ENCODE data around the gene OSTF1. TPM values are rescaled to one million over a fixed set of nuclear protein-coding genes. Genes with fewer than 3 reads are reported as not detected.
A peak's percentile ranks its signal among the peaks of the same experiment; 100 is the strongest.

The OSTF1 gene
- total RNA-seq = 86.8 and 87.5 TPM in 2 replicates

DNA sequence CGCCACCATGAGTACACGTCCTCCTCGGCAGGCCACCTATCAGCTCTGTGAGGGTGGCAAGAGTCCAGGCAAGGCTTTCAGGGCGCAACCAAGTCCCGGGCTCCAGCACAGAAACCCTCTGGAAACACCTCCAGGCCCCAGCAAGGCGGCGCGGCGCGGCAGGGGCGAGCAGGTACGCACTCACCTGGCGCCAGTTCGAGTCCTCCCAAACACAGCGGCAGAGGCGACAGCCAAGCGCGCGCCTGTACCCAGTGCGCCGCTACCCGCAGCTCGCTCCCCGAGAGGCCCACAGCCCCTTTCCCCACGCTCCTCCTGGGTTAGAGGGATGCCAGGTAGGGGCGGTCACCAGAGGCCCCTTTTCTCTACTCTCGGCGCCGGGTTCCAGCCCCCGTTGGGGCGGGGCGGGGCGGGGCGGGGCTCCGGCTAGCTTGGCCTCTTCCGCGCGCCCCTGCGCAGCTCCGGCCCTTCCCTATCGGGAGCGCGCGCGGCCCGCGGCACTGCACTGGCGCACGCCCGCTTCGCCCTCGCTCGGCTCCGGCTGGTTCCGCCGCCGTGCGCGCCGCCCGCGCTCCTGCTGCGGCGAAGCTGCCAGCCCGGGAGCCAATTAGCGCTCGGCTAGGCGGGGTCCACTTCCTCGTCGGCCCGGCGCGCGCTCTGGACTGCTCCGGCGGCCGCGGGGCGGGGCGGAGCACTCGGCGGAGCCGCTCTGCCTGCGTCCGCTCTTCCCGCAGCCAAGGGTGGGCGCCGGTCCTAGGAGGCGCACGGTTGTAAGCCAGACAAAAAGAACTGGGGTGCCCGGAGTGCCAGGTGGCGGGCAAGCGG, at the start of gene OSTF1, which contains the start of gene NMRK1:
OSTF1 (plus strand) TSS at position 691 of the 822 bp plus-strand sequence. CDS start 179 bp downstream, outside the sequence.
NMRK1 (minus strand) TSS at position 332 of the 822 bp plus-strand sequence. CDS start 5,040 bp downstream, outside the sequence.
- H3K27me3 Mint-ChIP-seq (ENCODE audit: low read depth) = no peaks in the 10 kb centered on the region
- peaks cover 60% of the 10 kb centered on the region for H3K4me1 Mint-ChIP-seq (ENCODE audit: low read depth)
- H3K4me3 Mint-ChIP-seq (ENCODE audit: low read depth) = peak within 1 kb of the TSS; percentile 97
- no peaks in the 10 kb centered on the region for H3K9me3 Mint-ChIP-seq
- intact Hi-C loops (cut with micrococcal nuclease) = loop anchor here (1.0 to 2.0 kb wide), 4 partner anchors 60 to 136 kb away; partner anchors contain the start of genes C9orf40 and CARNMT1
- peaks cover 28% of the 10 kb centered on the region for H3K36me3 Mint-ChIP-seq (ENCODE audit: low read depth)
- peak; percentile 93 for DNase-seq (ENCODE audit: low spot score)
- H3K27ac Mint-ChIP-seq = peak within 1 kb of the TSS; percentile 94

DNA sequence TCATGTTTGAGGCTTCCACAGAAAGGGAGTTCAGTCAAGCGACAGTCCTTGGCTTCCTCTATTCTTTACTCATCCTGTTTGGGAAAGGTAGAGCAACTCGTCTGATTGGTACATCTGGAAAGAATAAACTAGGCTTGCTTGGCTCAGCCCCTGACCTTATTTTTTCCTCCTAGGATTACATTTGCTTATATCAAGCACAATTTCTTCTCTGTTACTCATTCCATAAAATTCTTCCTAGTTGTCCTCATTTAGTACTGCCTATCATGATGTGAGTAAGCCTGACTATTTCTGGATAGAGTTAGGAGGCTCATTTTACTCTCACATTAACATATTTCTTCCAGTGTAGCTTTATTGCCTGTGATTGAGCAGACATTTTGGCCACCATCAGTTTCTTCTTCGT, 49.3 kb upstream of the OSTF1 start:
- H3K27ac Mint-ChIP-seq = no peak overlapping the region

GRCh38 chr9:75039801-75040200, 48.5 kb upstream of the OSTF1 start:
- Mint-ChIP-seq H3K27ac (no peak overlapping the region), H3K4me3 (ENCODE audit: low read depth) (no peak overlapping the region), H3K36me3 (ENCODE audit: low read depth) (no peaks in the 10 kb centered on the region), H3K4me1 (ENCODE audit: low read depth) (no peaks in the 10 kb centered on the region), H3K9me3 (no peaks in the 10 kb centered on the region), H3K27me3 (ENCODE audit: low read depth) (peaks cover 7% of the 10 kb centered on the region)
- intact Hi-C loops (cut with micrococcal nuclease) = no loop called here
- no peak for DNase-seq (ENCODE audit: low spot score)

More for the DNA sequence above, 49.3 kb upstream of the OSTF1 start:
- DNase-seq (ENCODE audit: low spot score) = no peak
- intact Hi-C loops (cut with micrococcal nuclease) = no loop called here
- no peaks in the 10 kb centered on the region for H3K4me1 Mint-ChIP-seq (ENCODE audit: low read depth)
- H3K9me3 Mint-ChIP-seq = no peaks in the 10 kb centered on the region
- no peaks in the 10 kb centered on the region for H3K36me3 Mint-ChIP-seq (ENCODE audit: low read depth)
- no peak overlapping the region for H3K4me3 Mint-ChIP-seq (ENCODE audit: low read depth)
- peaks cover 7% of the 10 kb centered on the region for H3K27me3 Mint-ChIP-seq (ENCODE audit: low read depth)

DNA sequence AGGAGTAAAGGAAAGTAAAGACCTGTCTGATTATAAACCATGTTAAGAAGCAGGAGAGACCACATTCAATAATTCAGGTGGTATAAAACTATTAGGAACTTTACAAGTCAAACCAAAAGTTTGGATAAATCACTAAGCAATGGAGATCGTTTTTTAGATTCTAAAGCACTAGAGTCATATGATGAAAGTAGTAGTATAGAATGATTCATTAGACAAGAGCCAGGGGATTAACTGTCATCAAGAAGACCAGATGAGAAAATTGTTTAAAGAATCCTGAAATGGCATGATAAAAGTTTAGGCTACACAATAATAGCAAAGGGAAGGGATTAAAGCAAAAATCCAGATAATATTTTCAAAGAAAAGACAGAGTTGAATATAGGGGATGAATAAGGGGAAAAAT, 47.3 kb upstream of the OSTF1 start:
- Mint-ChIP-seq H3K4me1 (ENCODE audit: low read depth) (no peaks in the 10 kb centered on the region), H3K36me3 (ENCODE audit: low read depth) (no peaks in the 10 kb centered on the region), H3K27me3 (ENCODE audit: low read depth) (peaks cover 12% of the 10 kb centered on the region), H3K27ac (no peak overlapping the region), H3K4me3 (ENCODE audit: low read depth) (no peak overlapping the region), H3K9me3 (no peaks in the 10 kb centered on the region)
- intact Hi-C loops (cut with micrococcal nuclease) = no loop called here
- no peak for DNase-seq (ENCODE audit: low spot score)

DNA sequence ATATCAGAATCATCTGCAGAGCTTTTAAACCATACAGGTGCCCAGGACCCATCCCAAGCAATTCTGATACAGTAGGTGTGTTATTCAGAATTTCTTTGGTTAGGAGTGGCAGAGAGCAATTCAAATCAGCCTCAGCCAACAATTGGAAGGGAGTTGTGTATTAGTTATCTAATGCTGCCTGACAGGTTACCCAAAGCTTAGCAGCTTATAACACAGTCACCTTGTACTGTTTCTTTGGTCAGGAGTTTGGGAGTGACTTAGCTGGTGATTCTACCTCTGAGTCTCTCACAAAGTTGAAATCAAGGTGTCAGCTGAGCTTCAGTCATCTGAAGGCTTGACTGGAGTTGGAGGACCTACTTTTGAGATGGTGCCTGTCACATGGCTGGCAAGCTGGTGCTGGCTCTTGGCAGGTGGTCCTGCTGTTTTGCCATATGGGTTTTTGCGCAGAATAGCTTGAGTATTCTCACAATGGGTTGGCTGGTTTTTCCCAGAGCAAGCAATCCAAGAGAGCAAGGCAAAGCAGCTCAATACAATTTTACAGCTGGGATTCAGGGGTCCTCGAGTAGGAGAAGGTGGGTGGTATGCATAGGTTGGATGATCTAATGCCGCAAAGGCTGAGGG, 41.5 kb upstream of the OSTF1 start:
- intact Hi-C loops (cut with micrococcal nuclease) = no loop called here
- H3K27me3 Mint-ChIP-seq (ENCODE audit: low read depth) = peaks cover 12% of the 10 kb centered on the region
- no peaks in the 10 kb centered on the region for H3K36me3 Mint-ChIP-seq (ENCODE audit: low read depth)
- H3K4me1 Mint-ChIP-seq (ENCODE audit: low read depth) = no peaks in the 10 kb centered on the region
- H3K27ac Mint-ChIP-seq = no peak overlapping the region
- no peak overlapping the region for H3K4me3 Mint-ChIP-seq (ENCODE audit: low read depth)
- DNase-seq (ENCODE audit: low spot score) = no peak
- no peaks in the 10 kb centered on the region for H3K9me3 Mint-ChIP-seq

- H3K4me1 Mint-ChIP-seq (ENCODE audit: low read depth) = no peaks in the 10 kb centered on the region
- peaks cover 12% of the 10 kb centered on the region for H3K27me3 Mint-ChIP-seq (ENCODE audit: low read depth)
- no peak for DNase-seq (ENCODE audit: low spot score)
- intact Hi-C loops (cut with micrococcal nuclease) = no loop called here
- H3K27ac Mint-ChIP-seq = no peak overlapping the region
- H3K4me3 Mint-ChIP-seq (ENCODE audit: low read depth) = no peak overlapping the region
- H3K9me3 Mint-ChIP-seq = no peaks in the 10 kb centered on the region
- H3K36me3 Mint-ChIP-seq (ENCODE audit: low read depth) = no peaks in the 10 kb centered on the region
These were observed 40.8 kb upstream of the OSTF1 start for GRCh38 chr9:75047506-75047905.

DNA sequence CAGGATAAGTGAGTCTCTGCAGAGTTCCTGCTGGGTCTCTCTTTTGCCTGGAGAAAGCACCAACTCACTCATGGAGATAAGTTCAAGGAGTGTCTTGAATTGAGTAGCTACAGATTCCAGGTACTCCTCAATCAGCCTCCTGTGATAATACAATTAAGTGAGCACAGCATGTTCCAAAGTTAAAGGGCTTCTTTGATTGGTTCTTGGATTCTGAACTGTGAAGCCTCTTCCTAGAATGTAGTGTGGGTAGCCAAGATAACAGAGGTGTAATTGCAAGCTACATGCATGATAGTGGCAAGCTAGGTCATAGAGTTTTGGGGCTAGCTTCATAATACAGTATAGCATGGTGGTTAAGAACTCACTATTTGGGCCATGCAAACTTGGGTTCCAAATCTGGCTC, 37.0 kb upstream of the OSTF1 start:
- intact Hi-C loops (cut with micrococcal nuclease) = no loop called here
- DNase-seq (ENCODE audit: low spot score) = no peak

DNA sequence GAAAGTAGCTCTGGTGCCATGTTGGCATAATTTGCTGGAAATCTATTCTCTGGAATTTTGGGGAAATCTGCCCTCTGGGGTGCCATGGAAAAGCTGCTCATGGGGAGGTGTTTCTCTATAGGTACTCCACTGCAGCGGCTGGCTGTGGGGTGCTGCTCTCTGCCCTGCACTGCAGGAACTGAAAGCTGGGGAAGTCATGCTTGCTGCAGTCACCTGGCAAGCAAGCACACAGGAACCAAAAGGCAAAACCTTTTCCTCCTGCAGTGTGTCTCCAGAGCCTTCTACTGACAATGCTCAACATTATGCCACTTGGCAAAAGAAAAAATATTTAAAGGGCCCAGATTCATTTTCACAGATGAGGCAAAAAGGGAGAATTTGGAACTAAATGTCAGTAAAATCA, 34.4 kb upstream of the OSTF1 start:
- DNase-seq (ENCODE audit: low spot score) = no peak
- no peak overlapping the region for H3K27ac Mint-ChIP-seq
- intact Hi-C loops (cut with micrococcal nuclease) = no loop called here

More for the DNA sequence above, 37.0 kb upstream of the OSTF1 start:
- H3K4me3 Mint-ChIP-seq (ENCODE audit: low read depth) = no peak overlapping the region
- no peak overlapping the region for H3K27ac Mint-ChIP-seq
- no peaks in the 10 kb centered on the region for H3K4me1 Mint-ChIP-seq (ENCODE audit: low read depth)
- H3K36me3 Mint-ChIP-seq (ENCODE audit: low read depth) = no peaks in the 10 kb centered on the region
- no peaks in the 10 kb centered on the region for H3K27me3 Mint-ChIP-seq (ENCODE audit: low read depth)
- no peaks in the 10 kb centered on the region for H3K9me3 Mint-ChIP-seq

DNA sequence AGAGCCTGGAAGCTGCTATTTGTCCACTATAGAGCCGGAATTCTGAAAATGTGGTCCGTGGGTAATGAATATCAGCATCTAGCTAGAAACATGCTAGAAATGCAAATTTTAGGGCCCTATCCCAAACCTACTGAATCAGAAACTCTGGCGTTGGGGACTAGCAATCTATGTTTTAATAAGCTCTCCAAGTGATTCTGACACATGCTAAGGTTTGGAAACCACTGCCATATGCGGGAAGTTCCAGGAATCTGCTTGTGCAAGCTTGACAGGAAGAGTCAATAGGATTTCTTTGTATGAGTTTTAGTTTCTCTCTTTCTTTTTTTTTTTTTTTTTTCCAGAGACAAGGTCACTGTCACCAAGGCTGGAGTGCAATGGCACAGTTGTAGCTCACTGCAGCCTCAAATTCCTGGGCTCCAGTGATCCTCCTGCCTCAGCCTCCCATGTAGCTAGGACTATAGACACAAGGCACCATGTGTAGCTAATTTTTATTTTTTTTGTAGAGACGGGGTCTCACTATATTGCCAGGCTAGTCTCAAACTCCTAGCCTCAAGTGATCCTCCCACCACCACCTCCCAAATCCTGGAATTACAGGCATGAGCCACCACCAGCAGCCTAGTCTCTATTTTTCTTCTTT, 33.8 kb upstream of the OSTF1 start:
- Mint-ChIP-seq H3K4me3 (ENCODE audit: low read depth) (no peak overlapping the region), H3K9me3 (no peaks in the 10 kb centered on the region), H3K27ac (no peak overlapping the region), H3K27me3 (ENCODE audit: low read depth) (no peaks in the 10 kb centered on the region), H3K36me3 (ENCODE audit: low read depth) (peaks cover 3% of the 10 kb centered on the region), H3K4me1 (ENCODE audit: low read depth) (no peaks in the 10 kb centered on the region)
- intact Hi-C loops (cut with micrococcal nuclease) = no loop called here
- no peak for DNase-seq (ENCODE audit: low spot score)

More for the DNA sequence above, 34.4 kb upstream of the OSTF1 start:
- H3K9me3 Mint-ChIP-seq = no peaks in the 10 kb centered on the region
- no peak overlapping the region for H3K4me3 Mint-ChIP-seq (ENCODE audit: low read depth)
- no peaks in the 10 kb centered on the region for H3K4me1 Mint-ChIP-seq (ENCODE audit: low read depth)
- no peaks in the 10 kb centered on the region for H3K36me3 Mint-ChIP-seq (ENCODE audit: low read depth)
- no peaks in the 10 kb centered on the region for H3K27me3 Mint-ChIP-seq (ENCODE audit: low read depth)

DNA sequence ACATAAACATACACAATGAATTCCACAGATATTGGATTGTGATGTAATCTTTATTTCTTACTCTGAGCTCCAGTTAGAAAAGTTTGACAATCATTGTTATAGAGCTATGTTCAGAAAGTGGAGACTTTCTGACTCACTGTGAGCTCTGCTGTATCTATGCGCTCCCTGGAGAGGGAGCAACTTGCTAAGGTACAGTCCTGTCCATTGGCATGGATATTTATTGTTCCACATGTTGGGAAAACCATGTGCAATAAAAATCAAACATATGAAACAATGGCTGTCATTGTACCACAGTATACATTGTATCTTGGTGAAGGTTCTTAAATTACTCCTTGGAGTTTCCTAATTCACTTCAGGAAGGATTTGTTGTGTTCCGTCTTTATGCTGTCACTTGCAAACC, 27.1 kb upstream of the OSTF1 start:
- Mint-ChIP-seq H3K4me1 (ENCODE audit: low read depth) (no peaks in the 10 kb centered on the region), H3K4me3 (ENCODE audit: low read depth) (no peak overlapping the region), H3K9me3 (no peaks in the 10 kb centered on the region), H3K27ac (no peak overlapping the region), H3K36me3 (ENCODE audit: low read depth) (peaks cover 21% of the 10 kb centered on the region), H3K27me3 (ENCODE audit: low read depth) (no peaks in the 10 kb centered on the region)
- no peak for DNase-seq (ENCODE audit: low spot score)
- intact Hi-C loops (cut with micrococcal nuclease) = no loop called here

DNA sequence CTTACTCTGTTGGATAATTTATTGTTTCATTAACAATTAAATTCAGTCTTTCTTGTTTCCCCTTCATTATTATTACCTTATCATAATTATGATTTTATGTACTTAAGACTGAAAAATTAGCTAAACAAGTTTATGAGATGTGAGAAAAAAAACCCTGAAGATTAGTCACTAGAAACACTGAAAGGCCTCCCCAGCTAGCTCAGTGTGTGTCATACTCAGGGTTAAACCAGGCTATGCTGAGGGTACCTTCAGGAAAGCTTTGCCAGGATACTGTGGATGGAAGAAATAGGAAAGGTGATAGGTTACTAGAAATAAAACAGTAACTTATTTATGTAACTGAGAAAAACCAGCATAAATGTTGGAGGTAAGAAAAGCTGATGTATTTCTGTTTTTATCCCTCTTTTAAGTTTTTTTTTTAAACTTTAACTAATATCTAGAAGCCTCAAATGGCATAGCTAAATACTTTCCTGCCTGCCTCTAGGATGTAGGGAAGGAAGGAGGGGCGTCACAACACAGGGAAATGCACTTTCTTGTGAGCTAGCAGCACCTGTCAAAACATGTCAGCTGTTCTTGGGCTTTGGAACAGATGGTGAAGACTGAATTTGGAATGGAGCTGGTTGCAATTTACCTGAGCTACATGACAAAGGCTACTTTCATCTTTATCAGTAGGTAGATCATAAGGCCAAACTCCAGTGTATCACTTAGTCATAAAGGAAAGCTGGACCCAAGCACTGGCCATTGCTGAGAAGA, 24.6 kb upstream of the OSTF1 start:
- intact Hi-C loops (cut with micrococcal nuclease) = no loop called here
- Mint-ChIP-seq H3K4me3 (ENCODE audit: low read depth) (no peak overlapping the region), H3K9me3 (no peaks in the 10 kb centered on the region), H3K27me3 (ENCODE audit: low read depth) (no peaks in the 10 kb centered on the region), H3K27ac (no peak overlapping the region), H3K4me1 (ENCODE audit: low read depth) (peaks cover 4% of the 10 kb centered on the region), H3K36me3 (ENCODE audit: low read depth) (peaks cover 27% of the 10 kb centered on the region)
- DNase-seq (ENCODE audit: low spot score) = no peak

DNA sequence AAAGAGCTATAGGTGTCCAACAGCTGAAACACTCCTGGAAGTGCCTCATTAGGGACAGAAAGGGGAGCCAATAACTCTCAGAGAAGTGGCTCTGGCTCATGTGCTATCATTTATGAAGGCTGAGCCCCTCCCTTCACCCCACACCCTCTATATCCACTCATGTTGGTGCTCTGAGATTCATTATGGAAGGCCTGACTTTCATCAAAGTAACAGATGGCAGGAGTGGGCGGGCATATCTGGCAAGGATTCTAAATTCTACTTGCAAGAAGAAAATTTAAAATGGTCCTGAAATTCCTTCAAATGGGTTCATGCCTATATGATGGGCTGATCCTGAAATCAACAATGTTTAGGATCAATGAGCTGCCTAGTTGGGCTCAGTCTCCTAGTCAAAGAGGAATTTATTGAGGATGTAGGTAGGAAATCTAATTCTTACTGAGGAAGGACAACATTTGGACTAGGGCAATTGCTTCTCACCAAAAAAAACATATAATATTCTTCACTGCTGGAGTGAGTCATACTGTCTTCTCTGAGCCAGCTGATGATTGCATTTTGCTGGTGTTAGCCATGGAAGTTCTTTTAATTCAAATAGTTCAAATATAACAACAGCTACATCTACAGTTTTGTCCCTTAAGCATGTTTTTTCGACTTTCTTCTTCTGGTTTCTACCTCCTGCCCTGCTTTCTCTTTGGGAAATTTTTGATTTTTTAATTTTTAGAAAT, 23.8 kb upstream of the OSTF1 start:
- Mint-ChIP-seq H3K4me3 (ENCODE audit: low read depth) (no peak overlapping the region), H3K9me3 (no peaks in the 10 kb centered on the region), H3K4me1 (ENCODE audit: low read depth) (peaks cover 4% of the 10 kb centered on the region), H3K27ac (no peak overlapping the region), H3K27me3 (ENCODE audit: low read depth) (no peaks in the 10 kb centered on the region), H3K36me3 (ENCODE audit: low read depth) (peaks cover 27% of the 10 kb centered on the region)
- intact Hi-C loops (cut with micrococcal nuclease) = no loop called here
- no peak for DNase-seq (ENCODE audit: low spot score)

Data from activated T-helper 2 cell treated with anti-CD3 and anti-CD28 coated beads, Interferon-gamma antibody, Interleukin-2, Interleukin-4, amounts not matched to agents 10 μg/mL and 5 μg/mL and 100 μg/mL, durations not matched to agents 14 hours and 24 hours and 36 hours (primary cell).